Activated T-helper 1 cell treated with Interleukin-2 at 50 U/mL for 16 hours (primary cell): ENCODE data around the gene FRMD3.
"Not testable (repeated sequence)": the region's sequence is repeated elsewhere in the genome, so short reads cannot be mapped to it uniquely, and the experiment has no call there.

Source experiments
- DNase-seq: peaks from one replicate; pipeline ENCODE4 v3.0.0-alpha.2; 2020; ENCODE audit warnings: low read depth

FRMD3 gene

GRCh38 chr9:83521411-83521810 lies 16.8 kb downstream of the FRMD3 start:
- no peak for DNase-seq

DNA sequence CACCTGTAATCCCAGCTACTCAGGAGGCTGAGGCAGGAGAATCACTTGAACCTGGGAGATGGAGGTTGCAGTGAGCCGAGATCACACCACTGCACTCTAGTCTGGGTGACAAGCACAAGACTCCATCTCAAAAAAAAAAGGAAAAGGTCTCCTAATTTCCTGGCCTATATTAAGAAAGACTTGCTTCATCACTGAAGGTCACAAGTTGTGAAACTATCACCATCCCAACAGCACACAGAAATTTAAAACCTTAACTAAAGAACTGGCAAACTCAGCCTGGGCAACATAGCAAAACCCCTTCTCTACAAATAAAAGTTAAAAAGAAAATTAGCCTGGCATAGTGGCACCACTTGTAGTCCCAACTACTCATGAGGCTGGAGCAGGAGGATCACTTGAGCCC lies 17.2 kb downstream of the FRMD3 start:
- no peak for DNase-seq

- no peak for DNase-seq
Measured at GRCh38 chr9:83520292-83520691, 17.9 kb downstream of the FRMD3 start.

- DNase-seq = not testable (repeated sequence)
Measured at GRCh38 chr9:83517980-83518379, 20.2 kb downstream of the FRMD3 start.

GRCh38 chr9:83514767-83515166 lies 23.4 kb downstream of the FRMD3 start:
- no peak for DNase-seq

- DNase-seq = no peak
Measured at GRCh38 chr9:83512621-83513020, 25.6 kb downstream of the FRMD3 start.

- no peak for DNase-seq
Measured at GRCh38 chr9:83511051-83511450, 27.1 kb downstream of the FRMD3 start.

GRCh38 chr9:83509402-83509801 lies 28.8 kb downstream of the FRMD3 start:
- DNase-seq = no peak

DNA sequence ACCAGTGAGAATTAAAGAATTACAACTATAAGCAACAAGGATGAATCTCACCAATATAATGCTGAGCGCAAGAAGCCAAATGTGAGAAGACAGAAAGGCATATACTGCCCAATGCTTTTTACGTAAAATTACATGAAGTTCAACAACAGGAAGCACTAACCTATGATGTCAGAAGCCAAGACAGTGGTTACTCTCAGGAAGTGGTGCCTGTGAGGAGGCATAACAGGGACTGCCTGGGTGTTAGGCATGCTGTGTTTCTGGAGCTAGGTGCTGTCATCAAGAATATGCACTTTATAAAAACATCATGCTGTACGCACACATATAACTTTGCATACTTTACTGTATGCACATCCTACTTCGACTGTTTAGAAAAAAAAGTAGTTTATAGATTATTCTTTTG lies 30.1 kb downstream of the FRMD3 start:
- DNase-seq = no peak

DNA sequence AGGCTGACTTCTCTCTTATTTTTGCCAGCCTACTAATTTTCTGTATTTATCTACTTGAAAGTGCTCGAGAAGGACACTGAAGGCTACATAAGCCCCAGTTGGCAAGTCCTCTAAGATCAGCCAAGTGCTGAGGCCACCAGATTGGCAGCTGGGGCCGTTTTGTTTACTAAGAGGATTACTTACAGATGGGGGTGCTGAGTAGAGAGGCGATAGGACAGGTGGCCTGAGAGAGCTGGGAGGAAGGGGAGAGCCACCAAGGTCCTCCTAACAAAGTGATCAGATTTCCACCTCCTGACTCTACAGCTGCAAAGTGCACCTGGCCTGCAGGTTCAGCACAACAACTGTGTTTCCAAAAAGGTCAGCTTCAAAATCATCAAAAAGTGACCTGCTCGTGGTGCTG lies 32.9 kb downstream of the FRMD3 start:
- DNase-seq = no peak

DNA sequence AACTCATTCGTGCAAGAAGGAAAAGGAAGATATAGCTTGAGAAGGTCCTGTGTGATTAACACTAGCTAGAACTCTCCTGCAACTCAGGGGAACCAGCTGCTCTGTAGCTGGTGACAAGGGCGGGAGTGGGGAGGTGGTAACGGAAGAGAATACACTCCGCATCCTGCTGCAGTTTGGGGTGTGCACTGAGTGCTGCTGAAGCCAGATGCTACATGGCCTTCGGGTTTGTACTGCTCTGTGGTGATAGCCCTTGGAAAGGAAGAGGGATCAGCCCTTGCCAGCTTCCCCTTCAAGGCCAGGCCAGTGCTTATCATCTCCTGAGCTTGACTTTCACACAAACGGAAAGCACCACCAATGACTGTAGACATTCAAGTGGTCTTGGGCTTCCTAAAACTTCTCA lies 34.3 kb downstream of the FRMD3 start:
- no peak for DNase-seq

DNA sequence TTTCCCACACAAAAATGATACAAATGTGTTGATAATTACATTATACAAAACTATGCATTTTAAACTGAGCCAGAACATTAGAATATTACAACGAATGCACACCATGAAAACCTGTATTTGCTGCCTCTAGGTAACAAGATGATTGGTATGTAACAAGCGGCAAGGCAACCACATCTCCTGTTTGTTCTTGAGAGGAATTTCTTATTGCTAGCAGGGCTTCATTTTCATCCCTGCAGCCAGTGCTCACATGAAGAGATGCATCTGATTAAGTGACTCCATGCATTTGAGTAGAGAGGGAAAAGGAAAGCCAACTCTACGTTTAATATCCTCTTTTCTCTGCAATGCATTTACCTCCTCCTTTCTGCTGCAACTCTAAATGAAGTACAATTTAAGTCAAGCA lies 36.6 kb downstream of the FRMD3 start:
- no peak for DNase-seq

DNA sequence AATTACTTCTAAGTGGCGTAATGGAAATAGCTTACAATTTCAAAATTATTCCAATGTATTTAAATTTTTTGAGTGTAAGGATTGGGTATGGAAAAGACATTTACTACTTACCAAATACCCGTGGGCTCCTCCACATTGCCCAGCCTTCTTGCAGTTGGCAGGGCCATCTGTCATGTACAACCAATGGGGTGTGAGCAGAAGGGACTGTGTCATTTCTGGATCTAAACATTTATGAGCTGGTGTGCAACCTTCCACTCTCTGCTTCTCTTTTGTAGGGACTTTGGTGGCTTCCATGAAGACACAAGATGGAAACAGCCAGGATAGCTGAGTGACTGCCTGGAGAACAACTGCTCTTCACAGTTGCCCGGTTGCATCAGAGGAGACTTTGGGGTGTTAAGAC lies 40.8 kb downstream of the FRMD3 start:
- DNase-seq = no peak

GRCh38 chr9:83491995-83492394 lies 46.2 kb downstream of the FRMD3 start:
- no peak for DNase-seq

GRCh38 chr9:83491413-83491812 lies 46.8 kb downstream of the FRMD3 start:
- DNase-seq = no peak

DNA sequence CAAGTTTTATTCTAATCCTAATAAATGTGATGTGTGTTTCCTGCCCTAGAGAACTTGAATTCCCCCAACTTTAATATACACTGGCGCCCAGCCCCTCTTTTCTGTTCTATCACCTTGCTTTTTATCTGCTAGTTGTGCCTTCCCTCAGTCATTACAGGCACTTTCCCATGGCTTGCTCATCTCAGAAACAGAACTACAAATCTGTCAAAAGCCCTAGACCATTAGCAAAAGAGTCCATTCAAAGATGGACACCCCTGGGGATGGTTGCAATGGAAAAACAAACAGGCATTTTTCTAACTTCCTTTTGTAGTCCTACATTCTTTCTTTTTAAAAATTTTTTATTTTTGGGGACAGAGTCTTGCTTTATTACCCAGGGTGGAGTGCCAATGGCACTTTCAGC lies 48.2 kb downstream of the FRMD3 start:
- no peak for DNase-seq

- DNase-seq = no peak
Measured at GRCh38 chr9:83484990-83485389, 53.2 kb downstream of the FRMD3 start.

GRCh38 chr9:83483223-83483622 lies 55.0 kb downstream of the FRMD3 start:
- no peak for DNase-seq

- no peak for DNase-seq
Measured at GRCh38 chr9:83479765-83480164, 58.4 kb downstream of the FRMD3 start.

- no peak for DNase-seq
Measured at GRCh38 chr9:83477571-83477970, 60.6 kb downstream of the FRMD3 start.

- DNase-seq = no peak
Measured at GRCh38 chr9:83477120-83477519, 61.1 kb downstream of the FRMD3 start.

DNA sequence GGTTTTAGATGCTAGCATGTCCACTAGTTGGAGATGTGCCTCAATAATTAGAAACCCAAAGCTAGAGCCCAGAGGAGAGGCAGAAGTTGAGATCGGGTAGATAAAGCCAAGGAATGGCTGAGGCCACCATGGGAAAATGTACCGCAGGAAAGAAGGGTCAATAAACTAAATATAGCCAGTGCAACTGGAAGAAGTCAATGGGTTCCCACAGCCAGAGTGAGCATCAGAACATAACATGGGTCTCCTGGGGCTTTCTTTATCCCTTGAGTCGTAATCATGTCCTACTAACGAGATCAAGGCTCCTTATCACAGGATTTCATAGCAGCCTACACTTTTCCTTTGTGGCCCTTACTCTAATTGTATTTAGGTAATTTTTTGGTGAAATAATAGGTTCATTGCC lies 61.7 kb downstream of the FRMD3 start:
- DNase-seq = no peak

- DNase-seq = no peak
Measured at GRCh38 chr9:83475741-83476140, 62.5 kb downstream of the FRMD3 start.

GRCh38 chr9:83474631-83475030 lies 63.6 kb downstream of the FRMD3 start:
- DNase-seq = no peak

DNA sequence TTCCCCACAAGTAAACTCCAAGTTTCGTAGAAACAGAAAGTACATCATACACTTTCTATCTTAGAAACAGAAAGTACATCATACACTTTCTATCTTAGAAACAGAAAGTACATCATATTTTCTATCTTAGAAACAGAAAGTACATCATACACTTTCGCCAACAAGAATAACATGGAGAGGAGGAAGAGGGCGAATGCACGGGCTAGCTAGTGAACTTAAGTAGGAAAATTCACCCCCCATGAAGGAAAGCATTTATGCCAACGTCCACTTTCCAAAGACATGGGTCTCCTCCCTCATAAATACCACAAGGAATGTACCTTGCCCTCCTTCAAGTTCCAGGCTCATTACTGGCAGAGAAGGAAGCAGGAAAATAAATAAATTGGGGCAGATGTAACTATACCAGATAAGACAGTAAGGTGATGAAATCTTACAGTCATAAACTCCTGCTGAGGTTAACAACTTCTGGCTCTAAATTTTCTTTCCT lies 64.7 kb downstream of the FRMD3 start:
- no peak for DNase-seq
